Measurements from ENCODE around the gene DUSP6.

The DUSP6 gene

GRCh38 chr12:89306827-89307473 is 45.4 kb downstream of the DUSP6 start:
- H3K27ac ChIP-seq: peak overlapping the region; percentile 83
- H3K4me3 ChIP-seq (ENCODE audit: low read depth in 1 of 2, low read length in 1 of 2): peak overlapping the region; percentile 7 to 13
- no peaks in the 10 kb centered on the region for H3K36me3 ChIP-seq
- no peak for TF ChIP-seq CTCF (IDR thresholded peaks at IDR 0.05)
- H3K9me3 ChIP-seq: no peaks in the 10 kb centered on the region
- no peaks in the 10 kb centered on the region for H3K27me3 ChIP-seq
- peaks cover 33 to 40% of the 10 kb centered on the region in 2 experiments for H3K4me1 ChIP-seq (ENCODE audit: control insufficient read depth in 1 of 2, insufficient read depth in 1 of 2, low read depth in 1 of 2, low read length in 1 of 2)

GRCh38 chr12:89305373-89305772 is 46.9 kb downstream of the DUSP6 start:
- Histone ChIP-seq H3K4me1 (ENCODE audit: control insufficient read depth in 1 of 2, insufficient read depth in 1 of 2, low read depth in 1 of 2, low read length in 1 of 2) (peaks cover 33 to 40% of the 10 kb centered on the region in 2 experiments), H3K9me3 (no peaks in the 10 kb centered on the region), H3K27me3 (no peaks in the 10 kb centered on the region), H3K36me3 (no peaks in the 10 kb centered on the region), H3K27ac (peak overlapping the region; percentile 83), H3K4me3 (ENCODE audit: low read depth in 1 of 2, low read length in 1 of 2) (no peak overlapping the region)
- no peak for TF ChIP-seq CTCF (IDR thresholded peaks at IDR 0.05)

GRCh38 chr12:89299931-89300330 is 52.4 kb downstream of the DUSP6 start:
- TF ChIP-seq CTCF (IDR thresholded peaks at IDR 0.05): no peak
- Histone ChIP-seq H3K9me3 (no peaks in the 10 kb centered on the region), H3K27ac (no peak overlapping the region), H3K4me3 (ENCODE audit: low read depth in 1 of 2, low read length in 1 of 2) (no peak overlapping the region), H3K36me3 (no peaks in the 10 kb centered on the region), H3K27me3 (no peaks in the 10 kb centered on the region), H3K4me1 (ENCODE audit: control insufficient read depth in 1 of 2, insufficient read depth in 1 of 2, low read depth in 1 of 2, low read length in 1 of 2) (peaks cover under 1 to 2% of the 10 kb centered on the region in 2 experiments)

GRCh38 chr12:89299417-89299816 is 52.9 kb downstream of the DUSP6 start:
- Histone ChIP-seq H3K4me1 (ENCODE audit: control insufficient read depth in 1 of 2, insufficient read depth in 1 of 2, low read depth in 1 of 2, low read length in 1 of 2) (no peaks in the 10 kb centered on the region), H3K27ac (no peak overlapping the region), H3K27me3 (no peaks in the 10 kb centered on the region), H3K9me3 (no peaks in the 10 kb centered on the region), H3K36me3 (no peaks in the 10 kb centered on the region), H3K4me3 (ENCODE audit: low read depth in 1 of 2, low read length in 1 of 2) (no peak overlapping the region)
- no peak for TF ChIP-seq CTCF (IDR thresholded peaks at IDR 0.05)
